Activated CD8-positive, alpha-beta T cell treated with anti-CD3 and anti-CD28 coated beads, Interleukin-2, amount 10 ng/mL, durations not matched to agents 7 days and 5 days (primary cell): ENCODE results near the gene GINS2. TPM values are rescaled to one million over a fixed set of nuclear protein-coding genes. Genes with fewer than 3 reads are reported as not detected.

Source experiments
- total RNA-seq, 2 experiments: library from RNA; stranded (reverse); gene quantifications; one replicate each; pipeline ENCODE4 v1.2.3, GENCODE V29; 2021

GINS2 gene
- total RNA-seq, 2 experiments from 2014 or later, result 51.3 to 53.5 TPM

Other genes with a start within 250 kb of the GINS2 start
- 10 to 100 TPM; 48.9 to 51.4 TPM for gene GSE1, start 75.6 kb downstream of the GINS2 start, total RNA-seq
- gene C16orf74, start 62.1 kb upstream of the GINS2 start, total RNA-seq, result under 1 TPM; 0.21 TPM
- gene EMC8, start 110.6 kb upstream of the GINS2 start, total RNA-seq, result 10 to 100 TPM; 33.3 to 43.0 TPM
- gene COX4I1, start 110.7 kb upstream of the GINS2 start, total RNA-seq, result 100 to 1,000 TPM; 505 to 520 TPM
- gene IRF8, start 210.2 kb upstream of the GINS2 start, total RNA-seq, result 10 to 100 TPM; 22.9 to 24.0 TPM